Prostate gland (tissue), 2 donors: ENCODE results near the gene GNG10. TPM values are rescaled to one million over a fixed set of nuclear protein-coding genes. Genes with fewer than 3 reads are reported as not detected.

Source experiments
- DNase-seq: peaks from one replicate; pipeline ENCODE4 v3.0.0-alpha.2; 2019; ENCODE audit warnings: low spot score
- H3K27ac ChIP-seq, 2 donors: fragments of 200-600 bp; sonication (generic); 2 replicates each; pipeline ENCODE4 v1.5.1; 2017 to 2019
- H3K27me3 ChIP-seq: fragments of 200-600 bp; sonication (generic); replicated peaks from 2 replicates; pipeline ENCODE4 v1.5.1; 2019; ENCODE audit not compliant: insufficient read depth
- H3K36me3 ChIP-seq, 2 donors: fragments of 200-600 bp; sonication (generic); 1 replicate in 1 of 2; 2 replicates in 1 of 2; pipeline versions ENCODE4 v1.5.1 to v1.8.1; 2017 to 2019
- H3K4me1 ChIP-seq: fragments of 200-600 bp; sonication (generic); replicated peaks from 2 replicates; pipeline ENCODE4 v1.5.1; 2019
- H3K4me3 ChIP-seq, 2 donors: fragments of 200-600 bp; sonication (generic); 2 replicates each; pipeline ENCODE4 v1.5.1; 2017 to 2019
- H3K9me3 ChIP-seq: fragments of 200-600 bp; sonication (generic); 2 replicates; pipeline ENCODE4 v1.5.1; 2017
- POLR2A ChIP-seq: fragments of 450-650 bp; IDR thresholded peaks from one replicate; pipeline ENCODE4 v1.6.1; 2016; ENCODE audit warnings: antibody characterized with exemption, mild to moderate bottlenecking
- POLR2AphosphoS5 ChIP-seq: sonication (generic); formaldehyde crosslinking; IDR thresholded peaks from one replicate; pipeline ENCODE4 v1.6.1; 2017; ENCODE audit warnings: antibody characterized with exemption
- WGBS: methylation state at CpG from one replicate; pipeline ENCODE4 v1.1.5; 2018; 5-methylcytosine and 5-hydroxymethylcytosine counted together
- intact Hi-C: fragments of 100-400 bp; cut with DNase I; formaldehyde crosslinking; loops from one replicate; pipeline ENCODE4 v1.14.2; 2022
- total RNA-seq, 2 donors: library from RNA; depleted of rRNA; stranded (reverse); fragments of >200 nt; gene quantifications; one replicate each; pipeline ENCODE4 v1.1.0, GENCODE V29; 2016
- TF ChIP-seq, protein P1 (sequence below), 4 experiments: fragments of 200-600 bp in 2 of 4; fragments of 450-650 bp in 2 of 4; sonication (generic) in 2 of 4; IDR thresholded peaks; 1 replicate in 3 of 4; 2 replicates in 1 of 4; pipeline ENCODE4 v1.5.1; 2016 to 2019; ENCODE audit warnings: antibody characterized with exemption in 4 of 4, mild to moderate bottlenecking in 2 of 4, moderate library complexity in 2 of 4

Gene GNG10
- total RNA-seq, 2 donors from 2014 or later = 51.2 to 73.0 TPM

DNA sequence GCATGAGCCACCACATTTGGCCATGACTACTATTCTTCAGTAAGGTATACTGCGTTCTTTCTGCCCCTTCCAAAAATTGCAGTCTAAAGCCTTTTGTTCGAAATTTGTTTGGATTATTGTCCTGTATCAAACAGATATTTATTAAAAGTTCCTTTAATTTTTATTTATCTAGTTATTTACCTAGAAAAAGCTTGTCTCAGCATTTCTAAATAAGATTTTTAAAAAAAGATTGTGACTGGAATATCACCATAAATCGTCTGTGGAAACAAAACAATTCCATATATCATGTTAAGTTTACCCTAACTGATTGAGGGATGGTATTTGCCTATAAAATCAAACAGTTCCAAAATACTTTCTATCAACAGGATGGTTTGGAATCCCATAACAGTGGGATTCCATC, 14.7 kb downstream of the GNG10 start:
- Histone ChIP-seq H3K9me3 (no peaks in the 10 kb centered on the region), H3K4me3 (no peak overlapping the region), H3K27me3 (no peaks in the 10 kb centered on the region), H3K36me3 (no peaks in the 10 kb centered on the region), H3K4me1 (no peaks in the 10 kb centered on the region), H3K27ac (no peak overlapping the region)
- WGBS = 96% methylated on average over 3 of the region's 3 CpGs
- no peak for DNase-seq
- TF ChIP-seq POLR2AphosphoS5 (no peak), POLR2A (no peak)
- TF ChIP-seq, protein P1, sequence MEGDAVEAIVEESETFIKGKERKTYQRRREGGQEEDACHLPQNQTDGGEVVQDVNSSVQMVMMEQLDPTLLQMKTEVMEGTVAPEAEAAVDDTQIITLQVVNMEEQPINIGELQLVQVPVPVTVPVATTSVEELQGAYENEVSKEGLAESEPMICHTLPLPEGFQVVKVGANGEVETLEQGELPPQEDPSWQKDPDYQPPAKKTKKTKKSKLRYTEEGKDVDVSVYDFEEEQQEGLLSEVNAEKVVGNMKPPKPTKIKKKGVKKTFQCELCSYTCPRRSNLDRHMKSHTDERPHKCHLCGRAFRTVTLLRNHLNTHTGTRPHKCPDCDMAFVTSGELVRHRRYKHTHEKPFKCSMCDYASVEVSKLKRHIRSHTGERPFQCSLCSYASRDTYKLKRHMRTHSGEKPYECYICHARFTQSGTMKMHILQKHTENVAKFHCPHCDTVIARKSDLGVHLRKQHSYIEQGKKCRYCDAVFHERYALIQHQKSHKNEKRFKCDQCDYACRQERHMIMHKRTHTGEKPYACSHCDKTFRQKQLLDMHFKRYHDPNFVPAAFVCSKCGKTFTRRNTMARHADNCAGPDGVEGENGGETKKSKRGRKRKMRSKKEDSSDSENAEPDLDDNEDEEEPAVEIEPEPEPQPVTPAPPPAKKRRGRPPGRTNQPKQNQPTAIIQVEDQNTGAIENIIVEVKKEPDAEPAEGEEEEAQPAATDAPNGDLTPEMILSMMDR (IDR thresholded peaks at IDR 0.05) = no peak
- intact Hi-C loops = no loop called here

DNA sequence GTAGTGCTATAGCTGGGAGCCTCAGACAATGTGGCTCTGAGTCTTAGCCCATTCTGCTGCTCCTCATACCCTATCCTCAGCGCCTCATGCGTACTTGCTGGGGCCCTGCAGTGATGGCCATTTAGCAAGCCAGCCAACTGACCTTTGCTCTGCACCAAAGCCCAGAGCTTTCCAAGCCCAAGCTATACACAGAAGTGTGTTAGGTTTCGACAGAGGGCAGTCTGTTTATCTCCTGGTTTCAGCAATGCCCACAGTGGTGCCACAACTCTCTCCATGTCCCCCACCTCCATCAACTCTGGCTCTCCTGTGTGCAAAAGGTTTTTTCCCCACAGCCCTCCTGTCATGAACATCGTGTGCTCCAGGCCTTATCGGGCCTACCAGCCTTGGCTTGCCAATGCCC, 16.9 kb downstream of the GNG10 start:
- no peak for DNase-seq
- WGBS = 97% methylated on average over 5 of the region's 5 CpGs
- TF ChIP-seq POLR2AphosphoS5 (no peak), POLR2A (no peak)
- TF ChIP-seq, protein P1 (IDR thresholded peaks at IDR 0.05) = no peak
- no peaks in the 10 kb centered on the region for H3K27me3 ChIP-seq
- intact Hi-C loops = no loop called here
- no peaks in the 10 kb centered on the region for H3K4me1 ChIP-seq
- H3K36me3 ChIP-seq = no peaks in the 10 kb centered on the region
- H3K27ac ChIP-seq = no peak overlapping the region
- H3K4me3 ChIP-seq = no peak overlapping the region
- H3K9me3 ChIP-seq = no peaks in the 10 kb centered on the region

DNA sequence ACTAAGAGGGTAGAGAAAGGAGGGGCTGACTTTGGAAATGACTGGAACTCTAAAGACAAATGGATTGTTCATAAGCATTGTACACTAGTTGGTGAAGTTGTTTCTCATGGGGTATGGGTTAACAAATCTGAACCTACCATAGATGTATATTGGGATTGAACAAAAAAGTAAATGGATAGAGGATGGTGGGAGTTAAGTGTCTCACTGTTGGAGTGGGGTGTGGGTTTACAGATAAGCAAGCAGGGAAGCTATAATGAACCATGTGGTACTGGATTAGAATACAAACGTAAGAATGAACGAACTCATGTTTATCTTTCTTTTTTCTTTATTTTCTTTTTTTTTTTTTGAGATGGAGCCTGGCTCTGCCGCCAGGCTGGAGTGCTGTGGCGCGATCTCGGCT, 17.8 kb downstream of the GNG10 start:
- Histone ChIP-seq H3K27me3 (no peaks in the 10 kb centered on the region), H3K27ac (no peak overlapping the region), H3K9me3 (no peaks in the 10 kb centered on the region), H3K36me3 (no peaks in the 10 kb centered on the region), H3K4me1 (no peaks in the 10 kb centered on the region), H3K4me3 (no peak overlapping the region)
- WGBS = 93% methylated on average over 6 of the region's 6 CpGs
- DNase-seq = no peak
- TF ChIP-seq POLR2AphosphoS5 (no peak), POLR2A (no peak)
- TF ChIP-seq, protein P1 (IDR thresholded peaks at IDR 0.05) = no peak
- intact Hi-C loops = no loop called here

DNA sequence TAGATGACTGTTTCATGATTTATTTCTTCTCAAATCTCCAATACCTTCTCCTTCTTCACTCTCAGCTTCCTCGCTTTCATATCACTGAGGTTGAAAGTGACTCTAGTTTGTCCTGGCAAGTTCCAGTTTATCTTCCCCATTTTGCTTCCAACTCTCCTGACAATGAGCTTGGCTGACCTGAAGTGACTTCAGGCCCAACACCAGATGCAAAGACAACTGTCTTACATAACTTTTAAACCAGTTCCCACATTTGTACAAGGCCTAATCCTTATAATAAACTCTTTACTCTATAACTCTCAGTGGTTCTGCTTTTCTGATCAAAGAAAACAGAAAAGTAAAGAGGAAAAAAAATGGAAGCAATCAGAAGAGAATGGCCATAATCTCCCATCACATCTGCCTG, 22.0 kb downstream of the GNG10 start:
- WGBS = 100% methylated on average over 1 of the region's 1 CpG
- Histone ChIP-seq H3K27me3 (no peaks in the 10 kb centered on the region), H3K9me3 (no peaks in the 10 kb centered on the region), H3K4me3 (no peak overlapping the region), H3K36me3 (no peaks in the 10 kb centered on the region), H3K27ac (no peak overlapping the region), H3K4me1 (no peaks in the 10 kb centered on the region)
- no peak for DNase-seq
- TF ChIP-seq POLR2AphosphoS5 = no peak
- no peak for TF ChIP-seq POLR2A
- TF ChIP-seq, protein P1 (IDR thresholded peaks at IDR 0.05) = no peak
- intact Hi-C loops = no loop called here

DNA sequence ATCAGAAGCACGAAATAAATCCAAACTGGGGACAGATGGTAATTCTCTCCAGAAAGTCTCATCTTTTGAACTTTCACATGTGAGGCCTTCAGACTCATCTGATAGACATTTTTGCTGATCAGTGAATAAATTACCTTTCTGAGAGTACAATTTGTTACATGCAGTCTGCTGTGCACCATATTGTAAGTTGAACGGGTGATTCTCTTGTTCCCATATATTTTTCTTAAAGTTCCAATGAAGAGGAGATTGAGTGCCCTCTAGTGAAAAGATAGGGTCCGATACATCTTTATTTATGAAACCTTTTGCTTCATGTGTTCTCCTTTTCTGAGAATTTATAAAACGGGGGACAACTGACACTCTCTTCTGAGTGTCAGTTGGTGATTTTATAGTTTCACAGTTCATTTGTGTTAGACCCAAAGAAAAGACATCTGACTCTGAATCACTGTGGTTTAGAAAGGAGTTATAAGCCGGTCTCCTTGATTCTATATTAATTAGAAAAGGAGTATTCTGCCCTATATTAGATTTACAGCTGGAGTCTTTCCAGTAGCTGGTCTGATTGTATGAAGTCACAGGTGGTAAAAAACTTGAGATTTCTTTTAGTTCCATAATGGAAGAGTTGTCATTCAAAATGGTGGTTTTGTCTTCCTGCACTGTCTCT, 30.4 kb downstream of the GNG10 start:
- no peaks in the 10 kb centered on the region for H3K36me3 ChIP-seq
- 42% methylated on average over 5 of the region's 5 CpGs for WGBS
- no peak overlapping the region for H3K4me3 ChIP-seq
- H3K27me3 ChIP-seq = no peaks in the 10 kb centered on the region
- TF ChIP-seq, protein P1 (IDR thresholded peaks at IDR 0.05) = peak in 2 of 4 experiments; percentile 24 to 49
- no peak for TF ChIP-seq POLR2A
- intact Hi-C loops = no loop called here
- H3K9me3 ChIP-seq = no peaks in the 10 kb centered on the region
- no peak for DNase-seq
- H3K27ac ChIP-seq = no peak overlapping the region
- H3K4me1 ChIP-seq = no peaks in the 10 kb centered on the region
